ENCODE data around the gene CHRD.

Gene CHRD

DNA sequence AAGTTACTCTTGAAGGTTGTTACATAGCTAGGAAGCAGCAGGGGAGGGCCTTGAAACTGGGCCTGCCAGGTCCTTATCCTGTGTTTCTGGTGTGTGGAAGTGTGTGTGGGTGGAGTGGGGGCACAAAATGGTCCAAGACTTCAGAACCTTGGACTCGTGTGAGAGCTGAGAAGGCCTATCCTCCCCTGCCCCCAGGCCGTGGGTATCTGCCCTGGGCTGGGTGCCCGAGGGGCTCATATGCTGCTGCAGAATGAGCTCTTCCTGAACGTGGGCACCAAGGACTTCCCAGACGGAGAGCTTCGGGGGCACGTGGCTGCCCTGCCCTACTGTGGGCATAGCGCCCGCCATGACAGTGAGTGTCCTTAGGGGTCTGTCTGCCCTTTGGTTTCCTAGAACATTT lies 4.5 kb downstream of the CHRD start:
- DNase-seq: no peak

DNA sequence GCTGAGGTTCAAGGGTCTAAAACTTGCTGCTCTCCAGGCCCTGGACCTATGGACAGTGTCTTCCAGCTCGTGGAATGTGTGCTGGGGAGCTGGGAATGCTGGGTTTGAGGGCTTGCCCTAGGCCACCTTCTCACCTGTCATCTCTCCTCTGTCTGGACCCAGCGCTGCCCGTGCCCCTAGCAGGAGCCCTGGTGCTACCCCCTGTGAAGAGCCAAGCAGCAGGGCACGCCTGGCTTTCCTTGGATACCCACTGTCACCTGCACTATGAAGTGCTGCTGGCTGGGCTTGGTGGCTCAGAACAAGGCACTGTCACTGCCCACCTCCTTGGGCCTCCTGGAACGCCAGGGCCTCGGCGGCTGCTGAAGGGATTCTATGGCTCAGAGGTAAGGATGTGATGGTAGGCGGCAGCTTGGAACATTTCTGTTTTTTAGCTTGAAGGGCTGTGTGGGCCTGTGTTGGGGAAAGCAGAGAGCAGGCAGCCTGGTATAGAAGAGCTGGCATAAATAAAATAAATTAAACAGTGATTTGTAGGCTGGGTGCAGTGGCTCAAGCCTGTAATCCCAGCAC lies 5.1 kb downstream of the CHRD start:
- DNase-seq: no peak

DNA sequence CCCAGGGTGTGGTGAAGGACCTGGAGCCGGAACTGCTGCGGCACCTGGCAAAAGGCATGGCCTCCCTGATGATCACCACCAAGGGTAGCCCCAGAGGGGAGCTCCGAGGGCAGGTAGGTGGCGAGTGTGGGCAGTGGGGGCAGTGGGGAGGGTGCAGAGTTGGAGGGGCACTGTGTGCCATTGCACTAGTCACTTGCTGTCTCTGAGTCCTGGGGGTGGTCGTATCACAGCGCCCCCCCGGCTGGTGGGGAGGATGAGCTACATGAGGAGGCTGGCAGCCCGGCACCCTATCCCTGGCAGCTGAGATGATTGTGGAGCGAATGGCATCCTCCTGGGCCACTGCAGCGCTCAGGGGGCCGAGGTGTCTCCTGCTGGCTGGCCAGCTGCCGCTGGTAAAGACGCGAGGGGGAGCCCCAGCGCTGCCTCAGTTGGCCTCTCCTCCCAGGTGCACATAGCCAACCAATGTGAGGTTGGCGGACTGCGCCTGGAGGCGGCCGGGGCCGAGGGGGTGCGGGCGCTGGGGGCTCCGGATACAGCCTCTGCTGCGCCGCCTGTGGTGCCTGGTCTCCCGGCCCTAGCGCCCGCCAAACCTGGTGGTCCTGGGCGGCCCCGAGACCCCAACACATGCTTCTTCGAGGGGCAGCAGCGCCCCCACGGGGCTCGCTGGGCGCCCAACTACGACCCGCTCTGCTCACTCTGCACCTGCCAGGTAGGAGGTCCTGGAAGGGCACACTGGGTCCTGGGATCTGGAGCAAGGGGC lies 6.4 kb downstream of the CHRD start:
- DNase-seq: no peak

DNA sequence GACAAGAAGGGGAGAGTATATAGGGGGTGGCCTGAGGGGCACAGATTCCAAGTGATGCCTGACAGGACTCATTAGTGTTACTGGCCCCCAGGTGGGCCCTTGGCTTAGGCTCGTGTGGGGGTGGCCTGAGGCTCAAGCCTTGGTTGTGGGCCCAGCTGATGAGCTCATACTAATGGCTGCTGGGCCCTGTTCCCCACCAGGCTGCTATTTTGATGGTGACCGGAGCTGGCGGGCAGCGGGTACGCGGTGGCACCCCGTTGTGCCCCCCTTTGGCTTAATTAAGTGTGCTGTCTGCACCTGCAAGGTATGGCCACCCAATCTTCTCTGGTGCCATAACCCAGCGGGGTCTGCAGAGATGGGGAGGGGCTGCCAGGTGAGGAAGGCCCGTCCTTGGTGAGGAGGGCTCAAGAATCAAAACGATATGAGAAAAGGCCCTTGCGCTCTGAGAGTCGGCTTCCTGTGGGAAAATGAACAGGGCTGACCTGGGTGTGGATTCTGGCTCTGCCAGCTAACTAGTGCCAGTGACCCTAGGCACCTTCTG lies 7.4 kb downstream of the CHRD start:
- DNase-seq: no peak

DNA sequence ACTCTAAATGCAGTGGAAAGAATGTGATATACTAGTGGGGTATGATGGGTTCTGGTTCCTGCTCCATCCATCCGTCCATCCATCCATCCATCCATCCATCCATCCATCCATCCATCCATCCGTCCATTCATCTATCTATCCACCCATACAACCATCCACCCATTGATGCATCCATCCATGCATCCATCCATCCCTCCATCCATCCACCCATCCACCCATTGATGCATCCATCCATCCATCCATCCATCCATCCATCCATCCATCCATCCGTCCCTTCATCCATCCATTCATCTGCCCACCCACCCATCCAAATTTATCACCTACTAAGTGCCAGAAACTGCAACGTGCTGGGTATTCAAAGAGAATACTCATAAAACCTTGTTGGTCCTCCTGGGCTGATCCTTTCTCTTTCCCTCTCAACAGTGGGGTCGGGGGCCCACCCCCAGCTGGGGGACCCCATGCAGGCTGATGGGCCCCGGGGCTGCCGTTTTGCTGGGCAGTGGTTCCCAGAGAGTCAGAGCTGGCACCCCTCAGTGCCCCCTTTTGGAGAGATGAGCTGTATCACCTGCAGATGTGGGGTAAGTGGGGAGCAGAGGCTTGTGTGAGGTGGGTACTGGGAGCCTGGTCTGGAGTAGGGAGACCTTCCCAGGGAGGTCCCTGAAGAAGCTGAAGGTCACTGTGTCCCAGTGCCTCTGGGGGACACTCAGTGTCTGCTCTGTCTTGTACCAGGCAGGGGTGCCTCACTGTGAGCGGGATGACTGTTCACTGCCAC lies 8.5 kb downstream of the CHRD start:
- no peak for DNase-seq

DNA sequence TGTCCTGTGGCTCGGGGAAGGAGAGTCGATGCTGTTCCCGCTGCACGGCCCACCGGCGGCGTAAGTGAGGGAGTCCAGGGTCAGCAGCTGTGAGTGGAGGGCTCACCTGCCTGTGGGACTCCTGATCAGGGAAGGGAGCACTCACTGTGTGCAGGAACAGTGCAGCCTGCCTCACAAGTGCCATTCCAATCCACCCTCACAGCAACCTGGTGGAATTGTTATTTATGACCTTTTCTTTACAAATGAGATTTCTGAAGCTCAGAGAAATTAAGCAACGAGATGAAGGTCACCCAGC lies 9.0 kb downstream of the CHRD start:
- no peak for DNase-seq

- DNase-seq: no peak
Observed at GRCh38 chr3:184389384-184389783, 9.5 kb downstream of the CHRD start.

DNA sequence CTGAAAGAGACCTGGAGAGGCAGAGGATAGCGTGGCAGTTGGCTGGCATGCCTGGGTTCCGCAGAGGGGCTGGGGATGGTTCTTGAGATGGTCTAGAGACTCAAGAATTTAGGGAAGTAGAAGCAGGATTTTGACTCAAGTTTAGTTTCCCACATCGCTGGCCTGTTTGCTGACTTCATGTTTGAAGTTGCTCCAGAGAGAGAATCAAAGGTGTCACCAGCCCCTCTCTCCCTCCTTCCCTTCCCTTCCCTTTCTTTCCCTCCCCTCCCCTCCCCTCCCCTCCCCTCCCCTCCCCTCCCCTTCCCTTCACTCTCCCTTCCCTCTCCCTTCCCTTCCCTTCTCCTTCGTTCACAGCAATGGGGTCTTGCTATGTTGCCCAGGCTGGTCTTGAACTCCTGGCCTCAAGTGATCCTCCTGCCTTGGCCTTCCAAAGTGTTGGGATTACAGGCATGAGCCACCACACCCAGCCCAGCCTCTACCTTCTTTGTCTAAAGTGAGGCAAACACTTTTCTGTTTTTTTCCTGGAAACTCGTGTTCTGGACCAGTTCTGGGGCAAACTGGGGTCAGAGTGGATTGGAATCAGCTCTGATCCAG lies 10.2 kb downstream of the CHRD start:
- DNase-seq: no peak

GRCh38 chr3:184391266-184391665 lies 11.4 kb downstream of the CHRD start:
- no peak for DNase-seq

DNA sequence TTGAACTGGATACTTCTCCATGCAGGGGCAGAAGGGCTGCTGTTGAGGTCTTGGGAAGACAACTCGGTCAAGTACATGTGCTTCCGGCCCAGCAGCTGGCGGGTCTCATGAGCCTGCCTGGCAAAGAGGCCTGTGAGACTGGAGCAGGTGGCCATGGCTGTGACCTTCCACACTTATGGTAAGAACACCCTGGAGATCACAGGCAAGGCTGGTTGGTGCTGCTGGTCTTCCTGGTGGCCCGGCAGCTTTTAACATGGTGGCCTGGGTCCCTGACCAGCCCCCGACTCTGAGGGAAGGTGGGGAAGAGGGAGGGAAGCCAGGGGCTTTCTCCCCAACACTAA lies 15.4 kb downstream of the CHRD start:
- DNase-seq: peak; percentile 89

DNA sequence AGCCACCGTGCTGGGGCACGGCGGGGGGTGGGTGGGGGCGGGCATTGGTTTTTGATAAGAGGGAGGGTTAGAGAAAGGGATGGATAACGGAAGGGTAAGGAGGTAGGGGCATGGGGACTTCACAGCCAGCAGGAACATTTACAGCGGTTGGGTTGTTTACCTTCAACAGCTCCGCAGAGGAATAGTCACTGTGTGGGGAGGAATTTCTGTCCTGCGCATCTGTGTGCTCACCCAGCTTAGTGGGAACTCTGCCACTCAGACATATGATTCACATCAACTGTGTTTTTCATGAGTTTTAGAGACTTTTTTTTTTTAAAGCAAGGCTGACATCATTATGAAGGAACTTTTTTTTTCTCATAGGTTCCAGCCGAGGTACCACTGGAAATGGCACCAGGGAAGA lies 19.6 kb downstream of the CHRD start:
- DNase-seq: peak; percentile 6

DNA sequence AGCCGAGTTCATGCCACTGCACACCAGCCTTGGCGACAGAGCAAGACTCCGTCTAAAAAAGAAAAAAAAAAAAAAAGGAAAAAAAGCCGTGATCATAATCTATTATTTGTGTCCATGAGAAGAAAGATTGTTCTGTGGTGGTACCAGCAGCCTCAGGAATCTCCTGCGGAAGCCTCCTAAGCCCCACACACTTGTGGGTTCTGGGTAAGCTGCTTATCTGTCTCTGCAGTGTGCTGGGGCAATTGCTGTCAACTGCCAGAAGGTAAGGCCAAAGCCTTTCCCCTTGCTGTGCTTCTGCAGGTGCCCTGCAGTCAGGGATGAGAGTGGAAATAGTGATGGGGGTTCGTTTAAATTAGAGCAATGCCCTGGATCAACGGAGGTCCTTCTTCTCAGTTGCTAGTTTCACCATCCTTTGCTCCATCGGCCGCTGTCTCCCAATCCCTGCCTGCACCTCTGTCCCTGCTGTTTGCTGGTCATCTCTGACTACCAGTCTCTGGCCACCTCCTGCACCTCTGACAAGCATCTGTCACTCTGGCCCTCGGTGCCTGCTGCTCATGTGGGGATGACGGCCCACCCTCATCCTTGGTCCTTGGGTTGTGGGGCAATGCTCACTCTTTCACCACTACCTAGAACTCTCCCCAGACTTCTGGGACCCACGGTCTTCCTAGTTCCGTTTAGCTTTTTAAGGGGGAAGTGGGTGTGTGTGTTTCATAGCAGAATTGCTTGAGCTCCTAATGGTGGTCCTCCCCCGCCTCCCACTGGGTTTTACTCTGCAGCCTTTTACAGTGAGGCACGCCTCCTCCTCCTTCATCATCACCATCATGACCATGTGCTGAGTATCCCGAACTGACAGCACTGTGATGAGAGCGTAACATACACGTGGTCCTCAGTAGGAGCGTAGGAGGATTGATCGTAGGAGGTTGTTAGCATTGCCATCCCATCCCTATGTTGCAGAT lies 25.5 kb downstream of the CHRD start:
- no peak for DNase-seq

- DNase-seq: no peak
Observed at GRCh38 chr3:184409331-184409926, 29.6 kb downstream of the CHRD start.

DNA sequence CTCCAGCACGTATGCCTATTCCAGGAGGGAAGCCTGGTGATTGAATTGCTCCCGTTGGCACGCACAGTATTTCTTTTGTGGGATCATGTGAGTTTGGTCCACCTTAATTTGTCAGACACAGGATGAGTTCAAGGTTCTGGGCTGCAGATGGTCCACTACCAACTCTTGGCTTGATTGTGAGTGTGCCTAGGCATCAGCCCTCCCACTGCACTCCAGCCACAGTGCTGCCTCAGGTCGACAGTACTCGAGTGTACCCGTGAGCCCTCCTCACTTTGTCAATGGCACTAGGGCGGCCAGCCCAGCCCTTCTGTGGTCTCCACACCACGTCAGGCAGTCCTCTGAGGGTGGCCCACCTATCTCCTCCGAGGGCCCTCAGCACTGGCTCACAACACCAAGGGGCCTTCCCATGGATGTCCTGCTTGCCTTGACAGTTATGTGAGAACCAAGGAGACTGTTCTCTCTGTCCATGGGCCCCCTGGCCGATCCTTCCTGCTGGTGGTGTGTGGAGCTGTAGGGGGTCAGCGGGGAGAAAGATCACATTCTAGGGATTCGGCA lies 30.2 kb downstream of the CHRD start:
- DNase-seq: no peak

GRCh38 chr3:184414418-184415202 lies 34.8 kb downstream of the CHRD start:
- DNase-seq: no peak

DNA sequence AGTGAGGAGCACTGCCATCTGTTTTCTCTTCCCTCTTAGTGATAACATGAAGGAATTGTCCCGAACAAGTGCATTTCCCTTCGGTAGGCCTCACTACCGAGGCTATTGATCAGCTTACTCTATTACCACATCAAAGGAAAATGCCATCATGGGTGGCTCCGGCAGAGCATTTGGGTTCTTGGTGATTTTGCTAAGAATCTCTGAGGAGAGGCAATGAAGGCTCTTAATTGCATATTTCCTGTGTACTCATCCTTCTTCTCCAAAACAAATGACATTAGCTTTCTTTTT lies 35.3 kb downstream of the CHRD start:
- DNase-seq: no peak

DNA sequence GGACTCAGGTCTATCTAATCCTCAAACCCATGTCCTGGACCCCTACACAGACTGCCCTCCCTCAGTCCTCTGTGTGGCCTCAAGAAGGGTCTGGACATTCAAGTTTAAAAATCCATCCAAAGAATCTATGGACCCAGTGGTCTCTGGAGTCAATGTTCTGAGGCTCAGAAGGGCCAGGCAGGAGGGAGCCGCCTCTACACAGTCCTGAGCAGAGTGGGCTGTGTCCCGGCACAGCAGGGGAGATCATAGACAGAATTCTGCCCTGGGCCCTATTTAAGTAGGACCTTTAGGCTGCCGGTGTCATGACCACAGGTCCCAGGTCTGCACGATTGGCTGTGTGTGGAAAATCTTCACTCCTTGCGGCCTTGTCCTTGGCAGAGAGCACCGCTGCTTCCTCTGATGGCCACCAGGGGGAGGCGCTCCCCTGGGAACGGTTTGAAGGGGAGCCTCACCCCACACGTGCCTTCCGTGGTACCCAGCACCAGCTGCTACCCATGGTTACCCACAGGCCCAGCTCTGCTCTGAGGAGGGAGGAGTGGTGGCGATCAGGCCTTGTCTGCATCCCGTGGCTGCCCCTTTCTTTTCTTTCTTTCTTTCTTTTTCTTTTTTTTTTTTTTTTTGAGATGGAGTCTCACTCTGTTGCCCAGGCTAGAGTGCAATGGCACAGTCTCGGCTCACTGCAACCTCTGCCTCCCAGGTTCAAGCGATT lies 37.9 kb downstream of the CHRD start:
- DNase-seq: peak; percentile 72

GRCh38 chr3:184419171-184419570 lies 39.3 kb downstream of the CHRD start:
- DNase-seq: no peak

DNA sequence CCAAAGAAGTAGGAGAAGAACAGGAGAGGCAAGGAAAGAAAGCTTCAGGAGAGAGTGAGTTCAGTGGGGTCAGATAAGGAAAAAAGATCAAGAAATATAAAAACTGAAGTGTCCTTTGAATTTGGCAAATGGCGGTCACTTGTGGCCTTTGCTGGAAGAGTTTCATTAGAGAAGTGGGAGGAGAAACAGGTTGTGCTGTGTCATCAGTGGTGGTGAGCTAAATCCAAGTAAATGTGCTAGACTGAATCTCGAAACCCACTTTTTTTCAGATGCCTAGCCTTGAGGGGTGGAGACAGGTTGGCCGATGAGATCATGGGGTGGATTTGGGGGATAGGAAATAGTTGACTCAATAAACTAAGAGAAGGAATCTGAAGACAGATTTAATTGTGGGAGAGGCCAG lies 43.7 kb downstream of the CHRD start:
- no peak for DNase-seq

DNA sequence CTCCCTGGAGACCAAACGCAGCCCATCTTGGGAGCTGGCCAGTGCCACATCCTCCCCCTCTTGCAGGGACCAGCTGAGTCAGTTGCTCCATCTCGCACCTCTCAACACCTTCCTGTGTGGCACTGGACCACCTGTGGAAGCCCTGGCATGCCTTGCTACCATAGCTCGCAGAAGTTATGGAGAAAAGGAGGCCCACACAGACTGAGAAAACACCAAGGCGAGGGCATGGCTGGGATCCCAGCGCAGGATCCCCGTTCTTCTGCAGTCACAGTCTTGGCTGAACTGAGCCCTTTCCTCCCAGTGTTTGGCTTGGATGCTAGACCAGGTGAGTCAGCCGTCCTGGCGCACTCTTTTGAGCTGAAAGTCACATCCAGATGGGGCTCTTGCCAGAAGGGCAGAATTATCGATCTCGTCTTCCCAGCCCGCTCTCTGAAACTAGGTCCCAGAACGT lies 46.9 kb downstream of the CHRD start:
- no peak for DNase-seq
